ENCODE data around the gene CDHR3. TPM values are rescaled to one million over a fixed set of nuclear protein-coding genes. Genes with fewer than 3 reads are reported as not detected.
A peak's percentile ranks its signal among the peaks of the same experiment; 100 is the strongest.

CDHR3 gene
- total RNA-seq, 1 experiment from 2014 or later = 8.7 TPM

DNA sequence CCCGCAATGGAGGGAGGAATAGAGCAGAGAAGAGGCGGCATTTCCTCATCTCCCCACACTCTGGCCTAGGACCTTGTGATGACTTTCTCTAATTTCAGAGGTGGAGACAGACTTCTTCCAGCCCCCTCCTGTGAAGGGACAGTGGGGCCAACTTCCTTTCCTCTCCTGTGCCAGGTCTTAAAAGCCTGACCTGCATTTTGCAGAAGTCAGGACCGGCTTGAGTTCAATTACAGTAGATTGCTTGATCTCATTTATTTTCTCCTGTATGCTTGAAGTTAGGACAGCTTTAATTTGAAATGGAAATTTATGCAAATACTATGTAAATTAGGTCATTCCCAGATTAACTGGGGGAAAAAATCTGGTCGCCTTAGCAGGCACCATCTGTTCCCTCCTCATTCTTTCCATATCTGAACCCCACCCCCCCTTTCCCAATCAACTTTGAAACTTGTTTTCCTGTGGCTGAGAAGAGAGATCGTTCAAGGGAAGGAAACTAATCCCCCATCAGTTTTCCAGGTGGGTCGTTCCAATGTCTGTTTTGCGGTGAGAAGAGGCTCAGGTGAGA lies 92.0 kb downstream of the CDHR3 start:
- no peaks in the 10 kb centered on the region for H4K20me1 ChIP-seq (ENCODE audit: insufficient read depth)

DNA sequence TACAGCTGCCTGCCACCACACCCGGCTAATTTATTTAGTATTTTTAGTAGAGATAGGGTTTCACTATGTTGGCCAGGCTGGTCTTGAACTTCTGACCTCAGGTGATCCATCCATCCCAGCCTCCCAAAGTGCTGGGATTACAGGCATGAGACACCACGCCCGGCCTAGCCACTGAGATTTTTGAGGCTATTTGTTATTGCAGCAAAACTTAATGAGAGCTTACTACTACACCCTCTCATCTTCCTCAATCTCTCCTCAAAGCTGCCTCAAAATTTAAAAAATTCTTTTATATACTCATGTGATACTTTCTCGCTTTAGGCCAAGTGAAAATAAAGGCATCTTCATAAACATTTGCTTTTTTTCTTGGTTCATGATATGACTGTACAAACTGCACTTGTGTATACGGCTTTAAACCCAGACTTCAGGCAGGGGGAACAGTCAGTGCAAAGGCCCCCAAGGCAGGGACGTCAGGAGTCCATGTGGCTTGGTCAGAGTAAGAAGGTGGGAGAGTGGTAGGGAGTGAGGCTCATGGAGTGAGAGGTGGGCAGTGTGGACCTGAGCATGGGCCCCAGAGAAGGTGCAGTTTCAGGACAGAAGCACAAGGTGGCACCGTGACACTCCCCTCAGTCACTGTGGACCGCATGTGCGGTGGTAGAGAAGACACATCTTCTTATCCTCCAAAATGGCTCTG lies 93.6 kb downstream of the CDHR3 start:
- peaks cover 42% of the 10 kb centered on the region for H3K4me1 ChIP-seq (replicated peaks; ENCODE audit: insufficient read depth)
- no peak overlapping the region for H2AFZ ChIP-seq
- POLR2A ChIA-PET (ENCODE audit: unreplicated experiment) = interaction anchor here (0.7 kb wide), 1 partner anchor 15 kb away, joined by 9 read pairs; no protein-coding TSS in a partner anchor
- no peaks in the 10 kb centered on the region for H3K27me3 ChIP-seq (ENCODE audit: insufficient read depth, low read depth)
- H3K79me2 ChIP-seq (ENCODE audit: low read depth) = no peaks in the 10 kb centered on the region
- intact Hi-C loops (cut with micrococcal nuclease; ENCODE audit: unreplicated experiment) = loop anchor here (1.0 kb wide), 3 partner anchors 47 to 110 kb away; no protein-coding TSS in a partner anchor
- peaks cover 21% of the 10 kb centered on the region; the same call in 1 of the 2 replicates for H3F3A ChIP-seq (ENCODE audit: insufficient read depth, low read depth)
- no TSS peak for BruUV-seq (replicated peaks)
- no peaks in the 10 kb centered on the region for H4K20me1 ChIP-seq (ENCODE audit: insufficient read depth)
- CTCF ChIA-PET = interaction anchor here (0.6 to 1.0 kb wide), 3 partner anchors 104 to 1093 kb away, joined by 3 to 11 read pairs (median 3); no protein-coding TSS in a partner anchor
- no peak overlapping the region for H3K4me3 ChIP-seq
- DNase-seq = peak; percentile 49 to 66
- no peaks in the 10 kb centered on the region for H3K36me3 ChIP-seq (ENCODE audit: low read depth)
- TF ChIP-seq, protein P1, sequence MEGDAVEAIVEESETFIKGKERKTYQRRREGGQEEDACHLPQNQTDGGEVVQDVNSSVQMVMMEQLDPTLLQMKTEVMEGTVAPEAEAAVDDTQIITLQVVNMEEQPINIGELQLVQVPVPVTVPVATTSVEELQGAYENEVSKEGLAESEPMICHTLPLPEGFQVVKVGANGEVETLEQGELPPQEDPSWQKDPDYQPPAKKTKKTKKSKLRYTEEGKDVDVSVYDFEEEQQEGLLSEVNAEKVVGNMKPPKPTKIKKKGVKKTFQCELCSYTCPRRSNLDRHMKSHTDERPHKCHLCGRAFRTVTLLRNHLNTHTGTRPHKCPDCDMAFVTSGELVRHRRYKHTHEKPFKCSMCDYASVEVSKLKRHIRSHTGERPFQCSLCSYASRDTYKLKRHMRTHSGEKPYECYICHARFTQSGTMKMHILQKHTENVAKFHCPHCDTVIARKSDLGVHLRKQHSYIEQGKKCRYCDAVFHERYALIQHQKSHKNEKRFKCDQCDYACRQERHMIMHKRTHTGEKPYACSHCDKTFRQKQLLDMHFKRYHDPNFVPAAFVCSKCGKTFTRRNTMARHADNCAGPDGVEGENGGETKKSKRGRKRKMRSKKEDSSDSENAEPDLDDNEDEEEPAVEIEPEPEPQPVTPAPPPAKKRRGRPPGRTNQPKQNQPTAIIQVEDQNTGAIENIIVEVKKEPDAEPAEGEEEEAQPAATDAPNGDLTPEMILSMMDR (conservative IDR thresholded peaks at IDR 0.05) = peak; percentile 85
- no peak for TF ChIP-seq EZH2 (IDR thresholded peaks at IDR 0.05; ENCODE audit: low read depth)
- no peaks in the 10 kb centered on the region for H3K9me2 ChIP-seq (ENCODE audit: insufficient read depth)
- H3K9me3 ChIP-seq (ENCODE audit: insufficient read depth, low read depth) = no peaks in the 10 kb centered on the region
- no peak overlapping the region for H3K27ac ChIP-seq
- H3K4me2 ChIP-seq = 0 out of 2 replicates have a peak overlapping the region, but pooled peaks have one; percentile 30

More for the DNA sequence above, 92.0 kb downstream of the CDHR3 start:
- DNase-seq = no peak
- Histone ChIP-seq H3F3A (ENCODE audit: insufficient read depth, low read depth) (peaks cover 14% of the 10 kb centered on the region; the same call in 1 of the 2 replicates), H3K4me3 (no peak overlapping the region), H3K9me3 (ENCODE audit: insufficient read depth, low read depth) (no peaks in the 10 kb centered on the region), H3K79me2 (ENCODE audit: low read depth) (no peaks in the 10 kb centered on the region), H3K4me1 (replicated peaks; ENCODE audit: insufficient read depth) (peaks cover 27% of the 10 kb centered on the region), H3K27me3 (ENCODE audit: insufficient read depth, low read depth) (no peaks in the 10 kb centered on the region), H3K27ac (no peak overlapping the region), H3K36me3 (ENCODE audit: low read depth) (no peaks in the 10 kb centered on the region), H3K9me2 (ENCODE audit: insufficient read depth) (no peaks in the 10 kb centered on the region), H3K4me2 (no peak overlapping the region), H2AFZ (no peak overlapping the region)
- no peak for TF ChIP-seq EZH2 (IDR thresholded peaks at IDR 0.05; ENCODE audit: low read depth)
- TF ChIP-seq, protein P1 (conservative IDR thresholded peaks at IDR 0.05) = no peak
- POLR2A ChIA-PET (ENCODE audit: unreplicated experiment) = no interaction called here
- intact Hi-C loops (cut with micrococcal nuclease; ENCODE audit: unreplicated experiment) = no loop called here
- BruUV-seq (replicated peaks) = no TSS peak
- CTCF ChIA-PET = no interaction called here

DNA sequence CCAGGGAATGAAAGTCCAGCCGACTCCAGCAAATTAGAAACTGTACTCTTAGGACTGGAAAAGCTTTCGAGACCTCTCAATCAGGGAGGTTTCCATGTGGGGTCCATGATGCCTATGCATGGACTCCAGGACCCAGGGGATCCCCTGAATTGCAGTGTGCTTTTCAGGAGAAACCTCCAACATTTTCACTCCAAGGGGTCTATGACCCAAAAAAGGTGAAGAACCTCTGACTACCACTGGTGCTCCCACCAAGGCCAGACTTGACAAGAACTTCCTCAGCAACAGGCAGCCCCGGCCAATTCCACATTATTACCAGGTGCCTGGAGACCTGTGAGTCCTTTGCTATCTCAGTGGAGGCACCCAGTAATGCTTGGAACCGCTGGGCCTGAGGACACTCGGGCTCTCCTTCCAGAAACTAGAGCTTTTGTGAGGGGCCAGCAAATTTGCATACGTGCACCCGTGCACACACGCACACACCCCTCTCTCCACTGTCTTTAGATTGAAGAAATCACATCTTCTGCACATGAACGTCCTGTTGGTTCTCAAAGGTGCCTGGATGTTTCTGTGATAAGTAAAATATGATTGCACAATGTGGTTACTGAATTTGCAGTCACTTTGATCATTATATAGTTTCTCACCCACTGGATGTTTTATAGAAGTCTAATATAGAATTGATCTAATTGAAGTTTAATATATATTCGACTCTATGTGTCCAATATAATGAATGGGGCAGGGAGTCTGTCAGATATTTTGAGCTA lies 94.3 kb downstream of the CDHR3 start:
- H3K79me2 ChIP-seq (ENCODE audit: low read depth) = no peaks in the 10 kb centered on the region
- no peak for DNase-seq
- no peak overlapping the region for H3K4me3 ChIP-seq
- CTCF ChIA-PET = interaction anchor here (0.5 to 1.8 kb wide), 3 partner anchors 14 to 103 kb away, joined by 3 to 6 read pairs (median 3); no protein-coding TSS in a partner anchor
- intact Hi-C loops (cut with micrococcal nuclease; ENCODE audit: unreplicated experiment) = loop anchor here (1.0 kb wide), 3 partner anchors 48 to 109 kb away; no protein-coding TSS in a partner anchor
- TF ChIP-seq, protein P1 (conservative IDR thresholded peaks at IDR 0.05) = peak; percentile 23; the same call in 1 of the 2 replicates
- no peak for TF ChIP-seq EZH2 (IDR thresholded peaks at IDR 0.05; ENCODE audit: low read depth)
- H3K27me3 ChIP-seq (ENCODE audit: insufficient read depth, low read depth) = no peaks in the 10 kb centered on the region
- H3K4me1 ChIP-seq (replicated peaks; ENCODE audit: insufficient read depth) = peaks cover 49% of the 10 kb centered on the region
- H4K20me1 ChIP-seq (ENCODE audit: insufficient read depth) = no peaks in the 10 kb centered on the region
- H3K27ac ChIP-seq = no peak overlapping the region
- POLR2A ChIA-PET (ENCODE audit: unreplicated experiment) = no interaction called here
- H3K9me3 ChIP-seq (ENCODE audit: insufficient read depth, low read depth) = no peaks in the 10 kb centered on the region
- no peaks in the 10 kb centered on the region for H3K36me3 ChIP-seq (ENCODE audit: low read depth)
- peak overlapping the region; percentile 57 for H3K4me2 ChIP-seq
- H2AFZ ChIP-seq = no peak overlapping the region
- no peaks in the 10 kb centered on the region for H3K9me2 ChIP-seq (ENCODE audit: insufficient read depth)
- H3F3A ChIP-seq (ENCODE audit: insufficient read depth, low read depth) = peaks cover 26% of the 10 kb centered on the region; the same call in 1 of the 2 replicates
- no TSS peak for BruUV-seq (replicated peaks)
